Bronchial epithelial cell (primary cell): ENCODE data around the gene ZNF800. TPM values are rescaled to one million over a fixed set of nuclear protein-coding genes. Genes with fewer than 3 reads are reported as not detected.

Experiments used
- DNase-seq: peaks from one replicate; pipeline ENCODE4 v3.0.0-alpha.2; 2010; ENCODE audit warnings: low read depth
- FAIRE-seq: peaks from 2 replicates; lab custom pipeline; 2011; peaks lifted over from hg19 to GRCh38; lab: Jason Lieb, UNC
- H3K27me3 ChIP-seq: 2 replicates; pipeline ENCODE4 v1.5.1; 2011; ENCODE audit warnings: low read length; ENCODE audit not compliant: control insufficient read depth, insufficient read depth
- H3K36me3 ChIP-seq: 2 replicates; pipeline ENCODE4 v1.5.1; 2011; ENCODE audit warnings: low read length; ENCODE audit not compliant: control insufficient read depth, insufficient read depth
- H3K4me3 ChIP-seq: 2 replicates; pipeline ENCODE4 v1.5.1; 2011; ENCODE audit warnings: mild to moderate bottlenecking, low read depth, low read length, control low read depth
- CTCF ChIP-seq: IDR thresholded peaks from 2 replicates; pipeline ENCODE4 v1.5.1; 2011; ENCODE audit warnings: mild to moderate bottlenecking, moderate library complexity, low read length, control low read depth, inconsistent platforms; ENCODE audit not compliant: insufficient read depth, severe bottlenecking
- total RNA-seq: library from RNA; depleted of rRNA; stranded (reverse); fragments of >200 nt; gene quantifications from 2 replicates; pipeline ENCODE4 v1.2.1, GENCODE V29; 2014

The ZNF800 gene
- total RNA-seq, 1 donor from 2014 or later: 14.5 TPM

GRCh38 chr7:127337581-127337980 lies 54.9 kb downstream of the ZNF800 start:
- no peak for FAIRE-seq

GRCh38 chr7:127336458-127336857 lies 56.0 kb downstream of the ZNF800 start:
- TF ChIP-seq CTCF: no peak
- no peak for FAIRE-seq
- Histone ChIP-seq H3K36me3 (no peaks in the 10 kb centered on the region), H3K4me3 (no peak overlapping the region), H3K27me3 (no peaks in the 10 kb centered on the region)
- no peak for DNase-seq

More at GRCh38 chr7:127337581-127337980, 54.9 kb downstream of the ZNF800 start:
- Histone ChIP-seq H3K36me3 (no peaks in the 10 kb centered on the region), H3K4me3 (no peak overlapping the region), H3K27me3 (no peaks in the 10 kb centered on the region)
- no peak for TF ChIP-seq CTCF
- no peak for DNase-seq

GRCh38 chr7:127332880-127333279 lies 59.6 kb downstream of the ZNF800 start:
- FAIRE-seq: no peak
- Histone ChIP-seq H3K4me3 (no peak overlapping the region), H3K36me3 (no peaks in the 10 kb centered on the region), H3K27me3 (no peaks in the 10 kb centered on the region)
- DNase-seq: no peak
- TF ChIP-seq CTCF: no peak

GRCh38 chr7:127330070-127330469 lies 62.4 kb downstream of the ZNF800 start:
- no peak overlapping the region for H3K4me3 ChIP-seq
- no peak for DNase-seq
- no peak for TF ChIP-seq CTCF
- H3K36me3 ChIP-seq: no peaks in the 10 kb centered on the region
- no peaks in the 10 kb centered on the region for H3K27me3 ChIP-seq
- FAIRE-seq: no peak

GRCh38 chr7:127322832-127323493 lies 69.5 kb downstream of the ZNF800 start:
- Histone ChIP-seq H3K27me3 (no peaks in the 10 kb centered on the region), H3K36me3 (no peaks in the 10 kb centered on the region), H3K4me3 (no peak overlapping the region)
- no peak for FAIRE-seq
- no peak for TF ChIP-seq CTCF
- DNase-seq: no peak

- Histone ChIP-seq H3K36me3 (no peaks in the 10 kb centered on the region), H3K27me3 (no peaks in the 10 kb centered on the region), H3K4me3 (no peak overlapping the region)
- TF ChIP-seq CTCF: no peak
- DNase-seq: no peak
- no peak for FAIRE-seq
Measured at GRCh38 chr7:127322351-127322750, 70.2 kb downstream of the ZNF800 start.
